Liver (tissue), 9 donors: ENCODE results near the gene DYNC1LI2. TPM values are rescaled to one million over a fixed set of nuclear protein-coding genes. Genes with fewer than 3 reads are reported as not detected.

ENCODE experiments used
- DNase-seq: peaks from one replicate; pipeline ENCODE4 v3.0.0-alpha.2; 2017; ENCODE audit warnings: low spot score
- H3K27ac ChIP-seq, 2 donors: one replicate each; pipeline ENCODE4 v1.7.0; 2013; ENCODE audit warnings: inconsistent platforms in 2 of 2, low read length in 2 of 2, control low read depth in 1 of 2, low read depth in 1 of 2, mild to moderate bottlenecking in 1 of 2
- H3K27me3 ChIP-seq, 4 donors: one replicate each; pipeline versions ENCODE4 v1.6.1 to v1.7.0; 2013; ENCODE audit warnings: low read length in 3 of 4, inconsistent platforms in 1 of 4, mild to moderate bottlenecking in 1 of 4, moderate library complexity in 1 of 4; ENCODE audit not compliant: control insufficient read depth in 4 of 4, insufficient read depth in 4 of 4
- H3K36me3 ChIP-seq, 4 donors: one replicate each; pipeline versions ENCODE4 v1.6.1 to v1.7.0; 2013; ENCODE audit warnings: low read length in 3 of 4, mild to moderate bottlenecking in 3 of 4, low read depth in 1 of 4, moderate library complexity in 1 of 4; ENCODE audit not compliant: control insufficient read depth in 4 of 4, insufficient read depth in 3 of 4
- H3K4me1 ChIP-seq, 4 donors: one replicate each; pipeline versions ENCODE4 v1.6.1 to v1.7.0; 2013; ENCODE audit warnings: low read length in 3 of 4, mild to moderate bottlenecking in 3 of 4, moderate library complexity in 1 of 4; ENCODE audit not compliant: control insufficient read depth in 4 of 4, insufficient read depth in 4 of 4
- H3K4me3 ChIP-seq, 3 donors: one replicate each; pipeline versions ENCODE4 v1.6.1 to v1.7.0; 2013; ENCODE audit warnings: low read length in 3 of 3, control low read depth in 1 of 3, low read depth in 1 of 3, mild to moderate bottlenecking in 1 of 3
- H3K9ac ChIP-seq, 2 donors: one replicate each; pipeline ENCODE4 v1.7.0; 2013; ENCODE audit warnings: low read length in 2 of 2, mild to moderate bottlenecking in 2 of 2, moderate library complexity in 2 of 2, control low read depth in 1 of 2, low read depth in 1 of 2
- H3K9me3 ChIP-seq, 4 donors: one replicate each; pipeline versions ENCODE4 v1.6.1 to v1.7.0; 2013; ENCODE audit warnings: low read length in 3 of 4; ENCODE audit not compliant: control insufficient read depth in 4 of 4
- EGR1 ChIP-seq, 2 donors: IDR thresholded peaks; 2 replicates each; pipeline ENCODE4 v1.6.1; 2016 to 2018; ENCODE audit warnings: antibody characterized with exemption in 2 of 2, low read depth in 2 of 2
- FOXA1 ChIP-seq: IDR thresholded peaks from 2 replicates; pipeline ENCODE4 v1.6.1; 2016; ENCODE audit warnings: antibody characterized with exemption
- FOXA2 ChIP-seq: IDR thresholded peaks from 2 replicates; pipeline ENCODE4 v1.6.1; 2016; ENCODE audit warnings: antibody characterized with exemption
- GABPA ChIP-seq, 2 donors: IDR thresholded peaks in 1 of 2; conservative IDR thresholded peaks in 1 of 2; 2 replicates each; pipeline ENCODE4 v1.6.1; 2016; ENCODE audit warnings: antibody characterized with exemption in 2 of 2, mild to moderate bottlenecking in 1 of 2, moderate library complexity in 1 of 2
- HNF4A ChIP-seq, 2 donors: conservative IDR thresholded peaks; 2 replicates each; pipeline ENCODE4 v1.6.1; 2016; ENCODE audit warnings: antibody characterized with exemption in 2 of 2, mild to moderate bottlenecking in 2 of 2
- JUND ChIP-seq, 2 donors: IDR thresholded peaks; 2 replicates each; pipeline ENCODE4 v1.6.1; 2016; ENCODE audit warnings: antibody characterized with exemption in 2 of 2
- NR2F2 ChIP-seq: IDR thresholded peaks from 2 replicates; pipeline ENCODE4 v1.6.1; 2016; ENCODE audit warnings: antibody characterized with exemption
- RAD21 ChIP-seq, 2 donors: IDR thresholded peaks; 2 replicates each; pipeline ENCODE4 v1.6.1; 2016; ENCODE audit warnings: antibody characterized with exemption in 2 of 2, mild to moderate bottlenecking in 2 of 2
- RXRA ChIP-seq, 2 donors: IDR thresholded peaks; 2 replicates each; pipeline ENCODE4 v1.6.1; 2017 to 2018; ENCODE audit warnings: antibody characterized with exemption in 2 of 2, mild to moderate bottlenecking in 1 of 2
- SP1 ChIP-seq: IDR thresholded peaks from 2 replicates; pipeline ENCODE4 v1.6.1; 2018; ENCODE audit warnings: antibody characterized with exemption, mild to moderate bottlenecking
- TAF1 ChIP-seq: conservative IDR thresholded peaks from 2 replicates; pipeline ENCODE4 v1.6.1; 2016; ENCODE audit warnings: antibody characterized with exemption, mild to moderate bottlenecking
- YY1 ChIP-seq: IDR thresholded peaks from 2 replicates; pipeline ENCODE4 v1.6.1; 2016; ENCODE audit warnings: antibody characterized with exemption, mild to moderate bottlenecking
- WGBS: extraction: QIAGEN DNeasy Blood & Tissue Kit; methylation state at CpG from one replicate; pipeline ENCODE4 v1.1.7; 2013; 5-methylcytosine and 5-hydroxymethylcytosine counted together
- polyA plus RNA-seq, 2 donors: library from polyadenylated mRNA; stranded (reverse) in 1 of 2; unstranded in 1 of 2; fragments of 200-250 nt in 1 of 2; fragments of >200 nt in 1 of 2; fragmentation: Nextera tagmentation in 1 of 2; extraction: Ambion mirVana in 1 of 2; gene quantifications; one replicate each; pipeline versions ENCODE4 v1.2.1 to v1.2.3, GENCODE V29; 2013 to 2015
- total RNA-seq, 2 donors: library from RNA; depleted of rRNA; stranded (reverse); fragments of >200 nt; gene quantifications; one replicate each; pipeline ENCODE4 v1.2.3, GENCODE V29; 2014
- TF ChIP-seq, protein P1 (sequence below): IDR thresholded peaks from 2 replicates; pipeline ENCODE4 v1.6.1; 2016; ENCODE audit warnings: antibody characterized with exemption
- TF ChIP-seq, protein P2 (sequence below): IDR thresholded peaks from 2 replicates; pipeline ENCODE4 v1.6.1; 2016; ENCODE audit warnings: antibody characterized with exemption
- TF ChIP-seq, protein P3 (sequence below): IDR thresholded peaks from 2 replicates; pipeline ENCODE4 v1.6.1; 2016; ENCODE audit warnings: antibody characterized with exemption, mild to moderate bottlenecking
- TF ChIP-seq, protein P4 (sequence below): IDR thresholded peaks from 2 replicates; pipeline ENCODE4 v1.6.1; 2016; ENCODE audit warnings: antibody characterized with exemption
- TF ChIP-seq, protein P5 (sequence below): fragments of 150-350 bp; IDR thresholded peaks from 2 replicates; pipeline ENCODE4 v1.5.1; 2017; ENCODE audit warnings: improper control_type of control experiment, low read depth, low read length; ENCODE audit not compliant: missing input control
- donor health status: healthy.
- donor health status: healthy.
- donor health status: healthy.
- donor health status: healthy.
- donor health status: healthy.

Gene DYNC1LI2
- total and polyA plus RNA-seq, 4 donors, result 14.2 to 106 (median 35.1) TPM

DNA sequence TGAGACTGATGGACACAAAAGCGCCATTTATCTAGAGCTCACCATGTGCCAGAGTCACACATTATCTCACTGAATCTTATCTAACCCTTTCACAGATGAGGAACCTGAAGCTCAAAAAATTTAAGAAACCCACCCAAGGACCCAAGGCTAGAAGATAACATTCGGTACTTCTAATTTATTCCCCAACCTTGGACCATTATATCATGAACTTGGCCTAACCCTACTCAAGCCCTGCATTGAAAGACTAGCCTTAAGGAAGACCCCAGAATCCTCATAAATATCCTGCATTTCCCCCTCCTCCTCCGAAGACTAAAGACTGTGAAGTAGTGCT is 548 bp upstream of the DYNC1LI2 start:
- H3K9ac ChIP-seq, result peak overlapping the region in 1 of 2 donors; percentile 73

DNA sequence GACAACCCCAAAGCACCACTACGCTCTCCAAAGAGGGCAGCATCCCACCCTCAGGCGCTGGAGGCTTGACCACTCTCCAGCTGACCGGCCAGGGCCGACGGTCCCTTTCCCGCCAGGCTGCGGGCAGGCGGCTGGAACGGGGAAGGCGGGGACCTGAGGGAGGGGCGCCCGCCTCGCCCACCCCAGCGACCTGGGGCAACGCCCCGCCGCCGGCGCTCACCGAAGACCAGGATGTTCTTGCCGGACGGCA is 431 bp downstream of the DYNC1LI2 start:
- whole genome bisulfite sequencing, result under 1% methylated on average over 22 of the region's 22 CpGs
- peak overlapping the region; percentile 73 to 88 for H3K9ac ChIP-seq
- peaks cover 4 to 26% (median 18%) of the 10 kb centered on the region in 4 donors for H3K4me1 ChIP-seq
- peak overlapping the region; percentile 52 to 77 for H3K27ac ChIP-seq
- DNase-seq, result peak; percentile 49
- H3K4me3 ChIP-seq, result peak overlapping the region; percentile 54 to 96 (median 93)
- H3K36me3 ChIP-seq, result peaks cover 0 to 27% (median 18%) of the 10 kb centered on the region in 4 donors
- H3K27me3 ChIP-seq, result no peaks in the 10 kb centered on the region
- H3K9me3 ChIP-seq, result no peaks in the 10 kb centered on the region
- TF ChIP-seq NR2F2 (no peak), RXRA (IDR thresholded peaks at IDR 0.05) (no peak), FOXA1 (no peak)
- TF ChIP-seq, protein P1, sequence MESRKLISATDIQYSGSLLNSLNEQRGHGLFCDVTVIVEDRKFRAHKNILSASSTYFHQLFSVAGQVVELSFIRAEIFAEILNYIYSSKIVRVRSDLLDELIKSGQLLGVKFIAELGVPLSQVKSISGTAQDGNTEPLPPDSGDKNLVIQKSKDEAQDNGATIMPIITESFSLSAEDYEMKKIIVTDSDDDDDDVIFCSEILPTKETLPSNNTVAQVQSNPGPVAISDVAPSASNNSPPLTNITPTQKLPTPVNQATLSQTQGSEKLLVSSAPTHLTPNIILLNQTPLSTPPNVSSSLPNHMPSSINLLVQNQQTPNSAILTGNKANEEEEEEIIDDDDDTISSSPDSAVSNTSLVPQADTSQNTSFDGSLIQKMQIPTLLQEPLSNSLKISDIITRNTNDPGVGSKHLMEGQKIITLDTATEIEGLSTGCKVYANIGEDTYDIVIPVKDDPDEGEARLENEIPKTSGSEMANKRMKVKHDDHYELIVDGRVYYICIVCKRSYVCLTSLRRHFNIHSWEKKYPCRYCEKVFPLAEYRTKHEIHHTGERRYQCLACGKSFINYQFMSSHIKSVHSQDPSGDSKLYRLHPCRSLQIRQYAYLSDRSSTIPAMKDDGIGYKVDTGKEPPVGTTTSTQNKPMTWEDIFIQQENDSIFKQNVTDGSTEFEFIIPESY, result no peak
- TF ChIP-seq, protein P2, sequence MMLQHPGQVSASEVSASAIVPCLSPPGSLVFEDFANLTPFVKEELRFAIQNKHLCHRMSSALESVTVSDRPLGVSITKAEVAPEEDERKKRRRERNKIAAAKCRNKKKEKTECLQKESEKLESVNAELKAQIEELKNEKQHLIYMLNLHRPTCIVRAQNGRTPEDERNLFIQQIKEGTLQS, result no peak
- TF ChIP-seq, protein P3, sequence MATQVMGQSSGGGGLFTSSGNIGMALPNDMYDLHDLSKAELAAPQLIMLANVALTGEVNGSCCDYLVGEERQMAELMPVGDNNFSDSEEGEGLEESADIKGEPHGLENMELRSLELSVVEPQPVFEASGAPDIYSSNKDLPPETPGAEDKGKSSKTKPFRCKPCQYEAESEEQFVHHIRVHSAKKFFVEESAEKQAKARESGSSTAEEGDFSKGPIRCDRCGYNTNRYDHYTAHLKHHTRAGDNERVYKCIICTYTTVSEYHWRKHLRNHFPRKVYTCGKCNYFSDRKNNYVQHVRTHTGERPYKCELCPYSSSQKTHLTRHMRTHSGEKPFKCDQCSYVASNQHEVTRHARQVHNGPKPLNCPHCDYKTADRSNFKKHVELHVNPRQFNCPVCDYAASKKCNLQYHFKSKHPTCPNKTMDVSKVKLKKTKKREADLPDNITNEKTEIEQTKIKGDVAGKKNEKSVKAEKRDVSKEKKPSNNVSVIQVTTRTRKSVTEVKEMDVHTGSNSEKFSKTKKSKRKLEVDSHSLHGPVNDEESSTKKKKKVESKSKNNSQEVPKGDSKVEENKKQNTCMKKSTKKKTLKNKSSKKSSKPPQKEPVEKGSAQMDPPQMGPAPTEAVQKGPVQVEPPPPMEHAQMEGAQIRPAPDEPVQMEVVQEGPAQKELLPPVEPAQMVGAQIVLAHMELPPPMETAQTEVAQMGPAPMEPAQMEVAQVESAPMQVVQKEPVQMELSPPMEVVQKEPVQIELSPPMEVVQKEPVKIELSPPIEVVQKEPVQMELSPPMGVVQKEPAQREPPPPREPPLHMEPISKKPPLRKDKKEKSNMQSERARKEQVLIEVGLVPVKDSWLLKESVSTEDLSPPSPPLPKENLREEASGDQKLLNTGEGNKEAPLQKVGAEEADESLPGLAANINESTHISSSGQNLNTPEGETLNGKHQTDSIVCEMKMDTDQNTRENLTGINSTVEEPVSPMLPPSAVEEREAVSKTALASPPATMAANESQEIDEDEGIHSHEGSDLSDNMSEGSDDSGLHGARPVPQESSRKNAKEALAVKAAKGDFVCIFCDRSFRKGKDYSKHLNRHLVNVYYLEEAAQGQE, result no peak

More for the DNA sequence above, 548 bp upstream of the DYNC1LI2 start:
- Histone ChIP-seq H3K27ac (no peak overlapping the region), H3K36me3 (peaks cover 0 to 19% (median 11%) of the 10 kb centered on the region in 4 donors), H3K9me3 (no peaks in the 10 kb centered on the region), H3K27me3 (no peaks in the 10 kb centered on the region), H3K4me1 (peaks cover 4 to 26% (median 18%) of the 10 kb centered on the region in 4 donors), H3K4me3 (peak overlapping the region in 2 of 3 donors; percentile 52 to 93)
- no peak for TF ChIP-seq HNF4A (conservative IDR thresholded peaks at IDR 0.05)
- TF ChIP-seq TAF1, result no peak
- TF ChIP-seq EGR1 (IDR thresholded peaks at IDR 0.05; ENCODE audit: low read depth in 2 of 2), result no peak
- TF ChIP-seq, protein P2, result no peak
- no peak for TF ChIP-seq FOXA1
- no peak for TF ChIP-seq RAD21 (IDR thresholded peaks at IDR 0.05)
- TF ChIP-seq YY1, result no peak
- TF ChIP-seq, protein P4, sequence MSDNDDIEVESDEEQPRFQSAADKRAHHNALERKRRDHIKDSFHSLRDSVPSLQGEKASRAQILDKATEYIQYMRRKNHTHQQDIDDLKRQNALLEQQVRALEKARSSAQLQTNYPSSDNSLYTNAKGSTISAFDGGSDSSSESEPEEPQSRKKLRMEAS, result no peak
- TF ChIP-seq, protein P1, result no peak
- no peak for TF ChIP-seq FOXA2
- TF ChIP-seq, protein P5, sequence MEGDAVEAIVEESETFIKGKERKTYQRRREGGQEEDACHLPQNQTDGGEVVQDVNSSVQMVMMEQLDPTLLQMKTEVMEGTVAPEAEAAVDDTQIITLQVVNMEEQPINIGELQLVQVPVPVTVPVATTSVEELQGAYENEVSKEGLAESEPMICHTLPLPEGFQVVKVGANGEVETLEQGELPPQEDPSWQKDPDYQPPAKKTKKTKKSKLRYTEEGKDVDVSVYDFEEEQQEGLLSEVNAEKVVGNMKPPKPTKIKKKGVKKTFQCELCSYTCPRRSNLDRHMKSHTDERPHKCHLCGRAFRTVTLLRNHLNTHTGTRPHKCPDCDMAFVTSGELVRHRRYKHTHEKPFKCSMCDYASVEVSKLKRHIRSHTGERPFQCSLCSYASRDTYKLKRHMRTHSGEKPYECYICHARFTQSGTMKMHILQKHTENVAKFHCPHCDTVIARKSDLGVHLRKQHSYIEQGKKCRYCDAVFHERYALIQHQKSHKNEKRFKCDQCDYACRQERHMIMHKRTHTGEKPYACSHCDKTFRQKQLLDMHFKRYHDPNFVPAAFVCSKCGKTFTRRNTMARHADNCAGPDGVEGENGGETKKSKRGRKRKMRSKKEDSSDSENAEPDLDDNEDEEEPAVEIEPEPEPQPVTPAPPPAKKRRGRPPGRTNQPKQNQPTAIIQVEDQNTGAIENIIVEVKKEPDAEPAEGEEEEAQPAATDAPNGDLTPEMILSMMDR, result no peak
- no peak for TF ChIP-seq NR2F2
- no peak for TF ChIP-seq GABPA (IDR thresholded peaks at IDR 0.05 in 1 of 2, conservative IDR thresholded peaks at IDR 0.05 in 1 of 2)
- TF ChIP-seq, protein P3, result no peak
- TF ChIP-seq SP1, result no peak
- no peak for TF ChIP-seq RXRA (IDR thresholded peaks at IDR 0.05)
- no peak for TF ChIP-seq JUND (IDR thresholded peaks at IDR 0.05)
- DNase-seq, result no peak
- 45% methylated on average over 3 of the region's 3 CpGs for WGBS
